Muscle layer of colon (tissue), 2 donors: ENCODE data around the gene APBB2.

Experiments used
- H3K27ac ChIP-seq: one replicate; pipeline ENCODE4 v1.7.0; 2013; ENCODE audit warnings: low read depth, mild to moderate bottlenecking, low read length, moderate library complexity
- H3K27me3 ChIP-seq, 2 donors: one replicate each; pipeline ENCODE4 v1.7.0; 2013; ENCODE audit warnings: low read length in 2 of 2, mild to moderate bottlenecking in 2 of 2; ENCODE audit not compliant: insufficient read depth in 2 of 2, control insufficient read depth in 1 of 2
- H3K36me3 ChIP-seq: one replicate; pipeline ENCODE4 v1.7.0; 2013; ENCODE audit warnings: mild to moderate bottlenecking, low read length; ENCODE audit not compliant: insufficient read depth
- H3K4me1 ChIP-seq: one replicate; pipeline ENCODE4 v1.7.0; 2013; ENCODE audit warnings: mild to moderate bottlenecking, low read length; ENCODE audit not compliant: insufficient read depth
- H3K4me3 ChIP-seq, 2 donors: one replicate each; pipeline ENCODE4 v1.7.0; 2013; ENCODE audit warnings: low read length in 2 of 2, low read depth in 1 of 2, mild to moderate bottlenecking in 1 of 2, moderate library complexity in 1 of 2
- H3K9ac ChIP-seq: one replicate; pipeline ENCODE4 v1.7.0; 2013; ENCODE audit warnings: low read length
- H3K9me3 ChIP-seq: one replicate; pipeline ENCODE4 v1.7.0; 2013; ENCODE audit warnings: mild to moderate bottlenecking, low read length
- donor health status: abdominal sarcoma.
- donor health status: Adenocarcinoma of cecum.

Gene APBB2

GRCh38 chr4:41079881-41080560 lies 134.3 kb downstream of the APBB2 start:
- Histone ChIP-seq H3K9ac (no peak overlapping the region), H3K4me1 (no peaks in the 10 kb centered on the region), H3K9me3 (no peaks in the 10 kb centered on the region), H3K4me3 (no peak overlapping the region), H3K27ac (no peak overlapping the region), H3K36me3 (no peaks in the 10 kb centered on the region), H3K27me3 (no peaks in the 10 kb centered on the region)

GRCh38 chr4:41077628-41078027 lies 136.7 kb downstream of the APBB2 start:
- H3K27ac ChIP-seq: no peak overlapping the region
- no peak overlapping the region for H3K4me3 ChIP-seq
- H3K36me3 ChIP-seq: no peaks in the 10 kb centered on the region
- H3K4me1 ChIP-seq: peaks cover 2% of the 10 kb centered on the region
- no peak overlapping the region for H3K9ac ChIP-seq
- no peaks in the 10 kb centered on the region for H3K27me3 ChIP-seq
- H3K9me3 ChIP-seq: no peaks in the 10 kb centered on the region

GRCh38 chr4:41076481-41076880 lies 137.9 kb downstream of the APBB2 start:
- H3K4me3 ChIP-seq: no peak overlapping the region
- H3K4me1 ChIP-seq: peaks cover 12% of the 10 kb centered on the region
- no peaks in the 10 kb centered on the region for H3K9me3 ChIP-seq
- no peaks in the 10 kb centered on the region for H3K36me3 ChIP-seq
- no peaks in the 10 kb centered on the region for H3K27me3 ChIP-seq
- H3K27ac ChIP-seq: no peak overlapping the region
- no peak overlapping the region for H3K9ac ChIP-seq

GRCh38 chr4:41074215-41074614 lies 140.1 kb downstream of the APBB2 start:
- Histone ChIP-seq H3K36me3 (no peaks in the 10 kb centered on the region), H3K4me1 (peaks cover 25% of the 10 kb centered on the region), H3K27ac (no peak overlapping the region), H3K4me3 (no peak overlapping the region), H3K9ac (no peak overlapping the region), H3K9me3 (no peaks in the 10 kb centered on the region), H3K27me3 (no peaks in the 10 kb centered on the region)

GRCh38 chr4:41072021-41072777 lies 142.1 kb downstream of the APBB2 start:
- Histone ChIP-seq H3K36me3 (no peaks in the 10 kb centered on the region), H3K4me3 (no peak overlapping the region), H3K9me3 (no peaks in the 10 kb centered on the region), H3K27ac (no peak overlapping the region), H3K4me1 (peaks cover 30% of the 10 kb centered on the region), H3K9ac (no peak overlapping the region), H3K27me3 (no peaks in the 10 kb centered on the region)

- H3K27ac ChIP-seq: no peak overlapping the region
These were observed 143.6 kb downstream of the APBB2 start for GRCh38 chr4:41070516-41071281.

GRCh38 chr4:41069838-41070237 lies 144.5 kb downstream of the APBB2 start:
- no peaks in the 10 kb centered on the region for H3K36me3 ChIP-seq
- no peak overlapping the region for H3K27ac ChIP-seq
- H3K4me1 ChIP-seq: peaks cover 30% of the 10 kb centered on the region
- H3K4me3 ChIP-seq: peak overlapping the region in 1 of 2 donors; percentile 2
- no peak overlapping the region for H3K9ac ChIP-seq
- H3K27me3 ChIP-seq: no peaks in the 10 kb centered on the region
- no peaks in the 10 kb centered on the region for H3K9me3 ChIP-seq

More at GRCh38 chr4:41070516-41071281, 143.6 kb downstream of the APBB2 start:
- Histone ChIP-seq H3K36me3 (no peaks in the 10 kb centered on the region), H3K4me1 (peaks cover 30% of the 10 kb centered on the region), H3K4me3 (no peak overlapping the region), H3K9me3 (no peaks in the 10 kb centered on the region), H3K9ac (no peak overlapping the region), H3K27me3 (no peaks in the 10 kb centered on the region)

GRCh38 chr4:41069257-41069656 lies 145.1 kb downstream of the APBB2 start:
- no peak overlapping the region for H3K9ac ChIP-seq
- peaks cover 36% of the 10 kb centered on the region for H3K4me1 ChIP-seq
- H3K27ac ChIP-seq: no peak overlapping the region
- H3K27me3 ChIP-seq: no peaks in the 10 kb centered on the region
- no peaks in the 10 kb centered on the region for H3K36me3 ChIP-seq
- H3K9me3 ChIP-seq: no peaks in the 10 kb centered on the region
- peak overlapping the region in 1 of 2 donors; percentile 2 for H3K4me3 ChIP-seq

GRCh38 chr4:41067369-41067768 lies 147.0 kb downstream of the APBB2 start:
- Histone ChIP-seq H3K27ac (no peak overlapping the region), H3K4me3 (no peak overlapping the region), H3K9me3 (no peaks in the 10 kb centered on the region), H3K4me1 (peaks cover 41% of the 10 kb centered on the region), H3K9ac (no peak overlapping the region), H3K27me3 (no peaks in the 10 kb centered on the region), H3K36me3 (no peaks in the 10 kb centered on the region)

DNA sequence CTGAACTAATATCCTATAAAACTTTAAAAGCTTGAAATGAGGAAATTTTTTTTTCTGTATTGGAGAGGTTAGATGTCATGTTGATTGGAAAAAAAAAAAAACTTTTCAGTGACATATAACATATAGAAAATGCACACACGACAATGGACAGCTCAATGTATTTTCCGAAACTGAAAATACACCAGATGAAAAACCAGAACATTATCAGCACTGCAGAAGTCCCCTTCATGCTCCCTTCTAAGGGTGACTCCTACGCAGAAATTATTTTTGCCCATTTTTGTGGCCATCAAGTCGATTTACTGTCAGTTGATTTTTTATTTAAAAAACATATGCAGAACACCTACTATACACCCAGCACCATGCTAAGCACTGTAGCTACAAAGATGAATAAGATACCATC lies 148.3 kb downstream of the APBB2 start:
- Histone ChIP-seq H3K4me1 (peaks cover 44% of the 10 kb centered on the region), H3K27ac (no peak overlapping the region), H3K36me3 (no peaks in the 10 kb centered on the region)

GRCh38 chr4:41065434-41066006 lies 148.8 kb downstream of the APBB2 start:
- no peak overlapping the region for H3K27ac ChIP-seq
- H3K4me1 ChIP-seq: peaks cover 43% of the 10 kb centered on the region
- H3K9ac ChIP-seq: no peak overlapping the region
- no peaks in the 10 kb centered on the region for H3K27me3 ChIP-seq
- H3K36me3 ChIP-seq: no peaks in the 10 kb centered on the region
- no peak overlapping the region for H3K4me3 ChIP-seq
- no peaks in the 10 kb centered on the region for H3K9me3 ChIP-seq

More for the DNA sequence above, 148.3 kb downstream of the APBB2 start:
- Histone ChIP-seq H3K9me3 (no peaks in the 10 kb centered on the region), H3K9ac (no peak overlapping the region), H3K4me3 (no peak overlapping the region), H3K27me3 (no peaks in the 10 kb centered on the region)
